Vagina (tissue), 2 donors: Measurements from ENCODE around the gene FBLN7.

Experiments used
- CTCF ChIP-seq, 3 experiments: fragments of 450-650 bp in 2 of 3; fragments of 200-600 bp in 1 of 3; sonication (generic) in 1 of 3; IDR thresholded peaks; one replicate each; pipeline ENCODE4 v1.5.1; 2017 to 2019; ENCODE audit warnings: antibody characterized with exemption in 3 of 3, mild to moderate bottlenecking in 2 of 3, moderate library complexity in 2 of 3
- POLR2AphosphoS5 ChIP-seq, 2 donors: sonication (generic); formaldehyde crosslinking; IDR thresholded peaks; one replicate each; pipeline ENCODE4 v1.9.0; 2017; ENCODE audit warnings: antibody characterized with exemption in 2 of 2, mild to moderate bottlenecking in 2 of 2, low read depth in 1 of 2; ENCODE audit not compliant: insufficient read depth in 1 of 2

- TF ChIP-seq CTCF (IDR thresholded peaks at IDR 0.05) (no peak), POLR2AphosphoS5 (IDR thresholded peaks at IDR 0.05; ENCODE audit: insufficient read depth in 1 of 2, low read depth in 1 of 2) (no peak)
Observed at GRCh38 chr2:112194028-112194427, 55.8 kb downstream of the FBLN7 start.
